Omental fat pad (tissue), 4 donors: Measurements from ENCODE around the gene NALCN. TPM values are rescaled to one million over a fixed set of nuclear protein-coding genes. Genes with fewer than 3 reads are reported as not detected.

Experiments used
- ATAC-seq: fragments of 150-250 bp; one replicate; pipeline ENCODE4 v1.9.1; 2016; ENCODE audit warnings: mild to moderate bottlenecking, moderate library complexity; ENCODE audit not compliant: low FRiP score
- DNase-seq: peaks from one replicate; pipeline ENCODE4 v3.0.0-alpha.2; 2019; ENCODE audit warnings: low spot score
- total RNA-seq, 4 donors: library from RNA; depleted of rRNA; stranded (reverse); fragments of >200 nt; gene quantifications; one replicate each; pipeline ENCODE4 v1.1.0, GENCODE V29; 2016
- TF ChIP-seq, protein P1 (sequence below), 3 donors: fragments of 450-650 bp; IDR thresholded peaks; one replicate each; pipeline ENCODE4 v1.5.1; 2016 to 2017; ENCODE audit warnings: antibody characterized with exemption in 3 of 3, mild to moderate bottlenecking in 3 of 3, moderate library complexity in 2 of 3

Gene NALCN
- total RNA-seq, 4 donors from 2014 or later, result 0.28 to 0.84 (median 0.38) TPM

DNA sequence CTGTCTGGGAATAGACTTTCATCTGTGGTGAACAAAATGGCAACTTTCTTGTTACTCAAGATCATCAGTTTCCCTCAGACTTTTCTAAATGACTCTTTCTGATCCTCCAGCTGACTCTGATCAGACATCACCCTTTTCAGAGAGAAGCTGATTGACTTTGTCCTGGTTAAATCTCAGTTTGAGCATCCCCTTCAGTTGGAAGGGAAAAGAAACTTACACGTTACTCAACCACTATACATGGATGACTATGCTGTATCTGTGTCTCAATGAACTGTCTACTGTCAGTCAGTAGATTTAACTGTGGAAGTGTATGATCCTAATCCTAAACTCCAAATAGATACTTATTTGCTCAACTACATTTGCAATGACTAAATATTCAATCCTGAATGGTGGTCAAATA lies 118.5 kb downstream of the NALCN start:
- TF ChIP-seq, protein P1, sequence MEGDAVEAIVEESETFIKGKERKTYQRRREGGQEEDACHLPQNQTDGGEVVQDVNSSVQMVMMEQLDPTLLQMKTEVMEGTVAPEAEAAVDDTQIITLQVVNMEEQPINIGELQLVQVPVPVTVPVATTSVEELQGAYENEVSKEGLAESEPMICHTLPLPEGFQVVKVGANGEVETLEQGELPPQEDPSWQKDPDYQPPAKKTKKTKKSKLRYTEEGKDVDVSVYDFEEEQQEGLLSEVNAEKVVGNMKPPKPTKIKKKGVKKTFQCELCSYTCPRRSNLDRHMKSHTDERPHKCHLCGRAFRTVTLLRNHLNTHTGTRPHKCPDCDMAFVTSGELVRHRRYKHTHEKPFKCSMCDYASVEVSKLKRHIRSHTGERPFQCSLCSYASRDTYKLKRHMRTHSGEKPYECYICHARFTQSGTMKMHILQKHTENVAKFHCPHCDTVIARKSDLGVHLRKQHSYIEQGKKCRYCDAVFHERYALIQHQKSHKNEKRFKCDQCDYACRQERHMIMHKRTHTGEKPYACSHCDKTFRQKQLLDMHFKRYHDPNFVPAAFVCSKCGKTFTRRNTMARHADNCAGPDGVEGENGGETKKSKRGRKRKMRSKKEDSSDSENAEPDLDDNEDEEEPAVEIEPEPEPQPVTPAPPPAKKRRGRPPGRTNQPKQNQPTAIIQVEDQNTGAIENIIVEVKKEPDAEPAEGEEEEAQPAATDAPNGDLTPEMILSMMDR (IDR thresholded peaks at IDR 0.05), result no peak
- ATAC-seq (no peak), DNase-seq (no peak)

DNA sequence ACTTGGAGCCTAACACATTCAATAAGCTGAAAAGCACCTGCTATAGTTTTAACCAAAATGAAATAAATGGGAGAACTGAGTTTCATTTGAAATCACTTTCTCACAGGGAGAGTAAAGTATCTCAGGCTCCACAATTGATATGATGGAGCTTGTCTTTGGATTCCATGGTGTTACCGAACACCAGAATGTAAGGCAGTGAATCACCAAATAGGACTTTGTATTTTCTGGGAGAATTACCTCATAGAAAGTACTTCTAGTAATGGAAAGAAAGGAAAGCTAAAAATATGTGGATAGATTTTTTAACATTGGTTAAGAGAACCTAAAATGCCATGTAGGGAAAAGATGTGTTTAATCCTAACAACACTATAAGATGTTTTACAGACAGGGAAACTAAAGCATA lies 123.6 kb downstream of the NALCN start:
- TF ChIP-seq, protein P1 (IDR thresholded peaks at IDR 0.05), result no peak
- DNase-seq (no peak), ATAC-seq (no peak)

GRCh38 chr13:101291646-101292515 lies 124.4 kb downstream of the NALCN start:
- ATAC-seq (no peak), DNase-seq (no peak)
- TF ChIP-seq, protein P1 (IDR thresholded peaks at IDR 0.05), result no peak

GRCh38 chr13:101291206-101291605 lies 125.1 kb downstream of the NALCN start:
- no peak for DNase-seq
- no peak for ATAC-seq
- TF ChIP-seq, protein P1 (IDR thresholded peaks at IDR 0.05), result no peak

GRCh38 chr13:101289764-101290163 lies 126.5 kb downstream of the NALCN start:
- TF ChIP-seq, protein P1 (IDR thresholded peaks at IDR 0.05), result no peak
- no peak for DNase-seq
- no peak for ATAC-seq

GRCh38 chr13:101283782-101284181 lies 132.5 kb downstream of the NALCN start:
- no peak for ATAC-seq
- DNase-seq, result no peak
- TF ChIP-seq, protein P1 (IDR thresholded peaks at IDR 0.05), result no peak

GRCh38 chr13:101272886-101273285 lies 143.4 kb downstream of the NALCN start:
- TF ChIP-seq, protein P1 (IDR thresholded peaks at IDR 0.05), result no peak
- ATAC-seq (no peak), DNase-seq (no peak)
